ENCODE data around the gene ARRDC3.

Gene ARRDC3

DNA sequence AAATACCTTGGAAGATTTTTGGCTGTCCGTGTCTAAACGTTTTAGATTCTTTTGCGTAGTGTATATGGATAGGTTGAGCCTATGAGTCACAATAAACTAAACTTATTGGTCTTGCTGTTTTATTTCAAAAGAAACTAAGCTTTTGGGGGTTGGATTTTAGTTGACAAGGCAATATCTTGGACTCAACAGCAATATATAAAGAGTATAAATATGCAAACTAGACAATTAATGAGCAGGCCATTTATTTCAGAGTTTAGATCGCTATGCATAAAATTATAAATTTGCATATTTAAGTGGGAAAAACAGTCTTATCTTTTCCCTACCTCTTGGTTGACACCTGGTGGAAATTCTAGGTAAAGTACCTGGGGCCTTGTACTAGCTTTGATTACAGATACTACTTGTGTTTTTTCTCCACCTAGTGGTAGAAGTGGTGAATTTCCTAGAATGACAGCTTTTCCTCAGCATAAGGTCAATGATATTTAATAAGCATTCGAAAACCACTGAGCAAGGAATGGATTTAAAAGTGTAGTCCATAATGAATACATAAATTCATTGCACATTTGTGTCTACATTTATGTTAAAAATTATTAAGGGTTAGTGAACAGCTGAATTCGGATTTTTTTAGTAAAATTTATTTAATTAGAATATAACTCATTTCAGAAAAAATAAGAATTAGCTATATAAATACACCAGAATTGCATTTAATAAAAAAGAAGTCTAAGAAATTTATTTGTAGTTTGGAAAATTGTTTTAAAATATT lies 1.7 kb upstream of the ARRDC3 start:
- no peak for DNase-seq (ENCODE audit: low read depth in 3 of 3)

DNA sequence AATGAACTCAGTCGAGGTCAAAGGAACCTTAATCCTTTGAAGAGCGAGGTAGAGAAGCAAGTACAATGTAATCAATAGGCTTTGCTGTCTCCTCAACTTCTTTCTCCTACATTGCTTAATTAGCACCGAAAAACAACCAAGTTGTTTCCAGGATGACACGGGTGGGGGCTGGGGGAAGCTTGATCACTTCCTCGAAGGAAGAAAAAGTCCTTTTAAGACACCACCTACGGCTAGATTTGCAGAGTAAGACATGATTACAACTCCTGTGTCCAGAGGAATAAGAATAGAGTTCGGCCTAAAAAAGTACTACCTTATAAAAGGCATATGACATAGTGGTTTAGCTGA lies 811 bp upstream of the ARRDC3 start:
- DNase-seq (ENCODE audit: low read depth in 3 of 3), result no peak

DNA sequence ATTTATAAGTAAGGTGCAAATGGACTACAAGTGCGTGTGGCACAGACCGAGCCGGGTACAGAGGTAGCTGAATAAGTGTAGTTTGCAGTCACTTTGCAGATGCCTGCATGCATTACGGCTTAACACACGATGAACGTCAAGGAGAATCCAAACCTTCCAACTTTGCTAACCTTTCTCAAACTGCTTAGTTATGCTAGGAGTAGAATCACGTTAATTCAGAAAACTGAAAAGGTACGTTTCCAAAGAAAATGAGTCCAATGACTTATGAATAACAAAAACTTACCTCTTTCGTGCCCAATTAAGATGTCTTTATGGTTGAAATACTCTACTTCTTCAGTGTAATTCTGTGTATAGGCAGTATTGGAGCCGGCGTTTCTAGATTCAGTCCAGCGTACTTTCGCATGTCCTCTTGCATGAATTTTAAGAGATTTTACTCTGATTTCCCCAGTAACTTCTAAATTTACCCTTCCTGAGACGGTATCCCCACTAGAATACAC lies 539 bp downstream of the ARRDC3 start:
- no peak for DNase-seq (ENCODE audit: low read depth in 3 of 3)

DNA sequence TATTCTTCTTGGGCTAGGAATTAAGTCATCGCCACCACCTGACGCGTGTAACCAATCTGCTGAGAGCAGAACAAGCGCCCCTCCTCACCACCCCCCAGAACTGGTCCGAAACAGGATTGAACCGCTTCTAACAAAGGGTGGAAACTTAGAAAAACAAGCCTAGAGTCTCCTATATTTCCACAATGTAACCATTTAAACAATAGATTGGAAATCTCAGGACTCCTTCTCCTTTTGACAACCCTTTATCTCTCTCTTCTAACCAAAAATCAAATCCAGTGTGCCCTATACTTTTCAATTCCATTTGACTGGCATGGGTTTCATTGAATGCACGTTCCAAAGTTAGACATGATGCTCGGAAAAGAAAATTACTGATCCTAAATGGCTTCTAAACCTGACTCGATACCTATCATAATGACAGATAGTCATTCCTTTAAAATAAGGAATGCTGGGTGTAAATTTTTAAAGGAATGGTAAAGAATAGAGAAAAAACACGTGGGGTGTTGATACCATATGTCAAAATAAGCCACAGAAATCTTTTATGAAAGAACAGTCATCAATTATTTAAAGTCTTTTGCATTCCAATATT lies 1.2 kb downstream of the ARRDC3 start:
- DNase-seq (ENCODE audit: low read depth in 3 of 3), result peak in 2 of 3 experiments; percentile 33 to 41

DNA sequence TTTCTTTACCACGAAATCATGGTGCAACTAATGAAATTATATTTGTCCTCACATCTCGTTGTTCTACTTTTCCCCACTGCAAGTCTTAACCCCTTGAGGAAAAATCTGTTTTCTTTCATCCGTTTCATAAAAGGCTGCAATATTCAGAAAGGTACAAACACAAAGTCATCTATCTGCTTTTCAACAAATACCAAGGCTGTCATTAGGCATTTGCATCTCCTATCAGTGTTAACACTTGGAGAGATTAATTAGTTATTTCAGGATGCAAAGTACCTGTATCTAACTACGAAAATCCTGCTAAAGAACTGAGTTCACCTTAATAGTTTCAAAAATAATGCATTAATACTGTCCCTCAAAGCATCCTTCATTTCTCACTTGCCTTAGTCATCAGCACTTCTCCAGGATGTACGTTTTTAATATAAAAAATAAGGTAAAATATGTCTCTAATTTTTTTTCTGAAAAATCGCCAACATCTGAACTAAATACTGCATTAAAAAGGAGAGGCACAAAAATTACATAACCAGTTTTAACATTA lies 1.8 kb downstream of the ARRDC3 start:
- DNase-seq (ENCODE audit: low read depth in 3 of 3), result no peak

DNA sequence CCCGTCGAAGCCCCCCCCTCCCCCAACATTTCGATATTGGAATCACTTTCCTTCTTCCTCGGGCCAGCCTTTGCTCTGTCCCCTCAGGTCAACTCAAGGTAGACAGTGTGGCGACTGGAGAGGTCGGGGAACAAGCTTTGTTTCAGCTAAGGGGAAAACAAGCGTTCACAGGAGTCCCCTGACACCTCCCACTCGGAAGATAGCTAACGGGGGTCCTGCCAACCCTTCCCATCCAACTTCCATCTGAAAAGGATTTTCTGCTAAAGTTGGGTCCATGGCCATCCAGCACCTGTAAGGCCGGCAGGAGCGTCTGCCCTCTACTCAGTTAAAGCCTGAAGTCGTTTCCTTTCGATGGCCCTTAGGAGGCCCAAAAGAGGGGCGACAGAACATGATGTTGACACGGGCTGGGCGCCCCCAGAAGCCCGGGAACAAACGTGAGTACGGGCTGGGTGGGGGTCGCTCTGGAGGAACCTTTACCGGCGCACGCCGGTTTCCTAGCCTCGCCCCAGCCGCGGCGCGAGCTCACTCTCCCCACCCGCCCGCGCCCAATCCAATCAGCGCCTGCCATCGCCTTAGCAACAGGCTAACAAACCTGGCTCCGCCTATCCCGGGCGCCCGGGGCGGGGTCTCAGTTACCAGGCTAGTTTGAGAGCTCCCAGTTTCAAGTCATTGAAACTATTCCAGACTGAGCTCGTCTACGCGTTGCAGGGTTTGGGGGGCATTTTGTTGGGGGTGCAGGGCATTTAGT lies 2.5 kb downstream of the ARRDC3 start:
- peak; percentile 96 to 97 (median 97) for DNase-seq (ENCODE audit: low read depth in 3 of 3)

DNA sequence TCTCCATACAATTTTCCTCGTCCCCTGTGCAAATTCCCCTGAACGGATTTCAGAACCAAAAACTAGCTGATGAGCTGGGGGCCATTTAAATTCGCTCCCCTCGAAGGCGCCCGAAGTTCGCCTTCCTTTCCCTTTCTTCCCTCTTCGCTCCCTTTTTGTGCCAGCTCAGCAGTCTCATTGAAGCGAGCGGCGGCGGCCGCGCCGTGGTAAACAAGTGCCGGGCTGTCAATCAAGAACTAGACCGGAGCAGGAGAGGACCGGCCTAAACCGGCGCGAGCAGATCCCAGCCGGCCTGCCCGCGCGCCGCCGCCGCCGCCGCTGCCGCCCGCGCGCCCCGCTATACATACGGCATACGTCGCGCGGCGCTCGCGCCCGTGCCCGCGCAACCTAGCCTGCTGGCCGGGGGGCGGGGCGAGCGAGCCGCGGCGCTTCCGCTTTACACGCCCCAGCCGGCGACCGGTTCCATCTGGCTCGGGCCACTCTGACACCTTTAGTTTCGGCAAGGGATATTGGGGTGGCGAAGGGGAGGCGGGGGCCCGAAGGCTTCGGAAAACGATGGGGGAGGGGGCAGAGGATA lies 3.1 kb downstream of the ARRDC3 start:
- DNase-seq (ENCODE audit: low read depth in 3 of 3), result peak; percentile 87 to 90 (median 88)

DNA sequence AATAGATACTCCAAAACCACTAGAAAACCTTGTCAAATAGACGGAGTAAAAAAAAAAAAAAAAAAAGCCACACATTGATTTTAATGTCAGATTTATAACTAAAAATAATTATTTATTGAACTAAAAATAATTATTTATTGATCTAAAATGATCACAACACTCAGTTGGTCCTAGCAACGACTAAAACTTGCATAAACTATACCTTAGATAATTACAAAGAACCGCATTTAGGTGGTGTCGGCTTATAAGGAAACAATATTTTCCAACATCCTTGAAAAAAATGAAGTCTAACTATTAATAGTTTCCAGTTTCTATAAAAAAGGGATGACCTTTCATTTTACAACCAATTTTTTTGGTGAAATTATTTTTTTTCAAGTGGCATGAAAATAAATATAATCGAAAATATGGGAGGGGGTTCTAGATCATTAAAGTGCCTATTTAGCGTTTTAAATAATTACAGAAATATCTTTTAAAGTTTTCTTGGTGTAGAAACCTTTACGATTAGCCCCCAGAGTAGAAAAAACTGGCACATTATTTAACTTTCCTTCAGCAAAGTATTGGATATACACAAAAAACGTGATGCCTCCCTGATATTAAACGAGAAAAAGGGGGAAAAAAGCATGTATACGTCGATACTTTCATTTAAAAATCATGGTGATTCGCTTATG lies 3.7 kb downstream of the ARRDC3 start:
- DNase-seq (ENCODE audit: low read depth in 3 of 3), result no peak

DNA sequence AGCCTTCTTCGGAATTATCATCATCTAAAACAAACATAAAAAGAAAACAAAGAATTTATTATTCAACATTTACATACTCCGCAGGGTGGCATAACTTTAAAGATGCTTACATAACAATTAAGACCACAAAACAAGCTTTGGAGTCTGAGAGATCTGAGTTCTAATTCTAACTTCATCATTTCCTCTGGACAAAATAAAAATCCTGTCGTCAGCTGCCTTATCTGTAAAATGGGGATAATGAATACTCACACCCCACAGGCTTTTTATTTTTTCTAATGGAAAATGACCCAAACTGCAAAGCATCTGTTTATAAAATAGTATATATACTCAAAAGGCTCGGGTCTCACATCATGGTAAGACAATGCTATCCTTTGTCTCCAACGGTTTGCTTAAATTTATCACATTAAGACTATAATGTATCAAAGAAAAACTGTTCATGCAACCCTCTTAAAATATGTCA lies 4.3 kb downstream of the ARRDC3 start:
- DNase-seq (ENCODE audit: low read depth in 3 of 3), result no peak

DNA sequence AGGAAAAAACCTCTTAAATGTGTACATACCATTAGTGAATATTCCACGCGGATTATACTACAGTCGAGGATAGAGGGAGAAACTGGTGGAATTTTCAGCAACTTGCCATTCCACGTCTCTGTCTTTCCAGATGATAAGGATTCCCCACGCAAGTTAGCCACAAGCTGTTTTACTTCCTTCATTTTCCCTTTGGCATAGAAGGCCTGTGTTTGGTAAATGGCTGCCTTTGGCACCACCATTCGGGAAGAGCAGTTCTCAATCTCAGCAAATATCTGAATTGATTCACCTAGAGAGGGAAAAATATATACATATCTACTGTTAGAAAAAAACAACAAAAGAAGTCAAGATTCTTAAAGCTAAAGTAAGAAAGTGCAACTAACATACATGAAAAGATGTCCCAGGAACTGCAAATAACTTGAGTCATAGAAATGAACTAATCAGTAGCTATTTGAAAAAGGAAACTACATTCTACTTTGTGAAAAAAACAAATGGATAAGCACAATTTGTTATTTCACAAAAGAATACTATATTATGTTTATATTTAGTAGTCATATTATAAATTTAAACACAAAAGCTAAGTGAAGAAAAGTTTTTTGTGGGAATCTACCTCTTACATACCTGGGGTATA lies 8.1 kb downstream of the ARRDC3 start:
- DNase-seq (ENCODE audit: low read depth in 3 of 3), result no peak

DNA sequence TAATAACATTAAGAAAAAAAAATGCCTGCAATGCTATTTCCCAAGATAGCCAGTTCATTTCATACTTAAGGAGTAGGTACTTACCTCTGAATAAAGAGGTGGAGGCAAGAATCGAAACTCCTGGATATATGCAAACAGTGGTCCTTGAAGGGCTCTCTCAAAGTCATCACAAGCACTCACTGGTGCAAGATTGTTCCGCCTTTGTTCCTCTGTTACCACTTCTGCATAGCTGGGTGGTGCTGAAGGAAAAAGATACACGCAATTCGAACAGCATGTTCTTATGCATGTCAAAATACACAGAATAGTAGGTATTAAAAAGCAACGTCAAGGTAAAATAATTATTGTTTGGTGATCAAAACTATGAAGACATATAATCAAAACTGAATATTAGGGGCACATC lies 9.5 kb downstream of the ARRDC3 start:
- no peak for DNase-seq (ENCODE audit: low read depth in 3 of 3)

DNA sequence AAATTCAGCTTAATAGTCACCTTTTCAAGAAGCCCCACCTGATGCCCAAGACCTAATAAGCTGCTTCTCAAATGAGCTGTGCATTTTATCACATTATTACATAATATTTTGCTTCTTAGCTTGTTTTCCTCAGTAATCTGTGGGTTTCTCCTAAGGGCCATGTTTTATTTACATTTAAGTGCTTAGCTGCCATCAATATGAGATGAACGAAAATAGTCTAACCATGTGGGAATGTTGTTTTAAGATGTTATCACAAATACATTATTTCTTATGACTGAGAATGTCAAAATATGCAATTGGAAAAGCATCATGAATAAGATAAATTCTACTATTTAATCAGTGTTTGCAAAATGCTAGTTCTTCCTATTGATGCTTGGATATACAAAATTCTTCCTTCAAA lies 10.1 kb downstream of the ARRDC3 start:
- DNase-seq (ENCODE audit: low read depth in 3 of 3), result no peak

DNA sequence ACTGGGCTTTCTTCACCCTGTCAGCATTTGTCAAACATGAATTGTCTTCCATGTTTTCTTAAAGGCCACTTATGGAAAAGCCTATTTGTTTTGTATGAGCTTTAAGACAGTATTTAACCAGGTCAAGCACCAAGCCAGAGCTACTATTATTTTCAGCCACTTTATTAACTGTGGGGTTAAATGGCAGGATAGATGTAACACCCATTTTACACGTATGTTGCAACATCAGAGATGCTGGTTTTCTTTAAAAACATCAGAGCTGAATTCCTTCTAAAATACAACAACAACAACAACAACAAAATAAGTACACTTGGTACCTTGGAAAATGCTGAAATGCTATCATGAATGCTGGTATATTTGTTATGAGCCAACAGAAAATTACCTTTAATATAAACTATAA lies 13.6 kb downstream of the ARRDC3 start:
- DNase-seq (ENCODE audit: low read depth in 3 of 3), result no peak

DNA sequence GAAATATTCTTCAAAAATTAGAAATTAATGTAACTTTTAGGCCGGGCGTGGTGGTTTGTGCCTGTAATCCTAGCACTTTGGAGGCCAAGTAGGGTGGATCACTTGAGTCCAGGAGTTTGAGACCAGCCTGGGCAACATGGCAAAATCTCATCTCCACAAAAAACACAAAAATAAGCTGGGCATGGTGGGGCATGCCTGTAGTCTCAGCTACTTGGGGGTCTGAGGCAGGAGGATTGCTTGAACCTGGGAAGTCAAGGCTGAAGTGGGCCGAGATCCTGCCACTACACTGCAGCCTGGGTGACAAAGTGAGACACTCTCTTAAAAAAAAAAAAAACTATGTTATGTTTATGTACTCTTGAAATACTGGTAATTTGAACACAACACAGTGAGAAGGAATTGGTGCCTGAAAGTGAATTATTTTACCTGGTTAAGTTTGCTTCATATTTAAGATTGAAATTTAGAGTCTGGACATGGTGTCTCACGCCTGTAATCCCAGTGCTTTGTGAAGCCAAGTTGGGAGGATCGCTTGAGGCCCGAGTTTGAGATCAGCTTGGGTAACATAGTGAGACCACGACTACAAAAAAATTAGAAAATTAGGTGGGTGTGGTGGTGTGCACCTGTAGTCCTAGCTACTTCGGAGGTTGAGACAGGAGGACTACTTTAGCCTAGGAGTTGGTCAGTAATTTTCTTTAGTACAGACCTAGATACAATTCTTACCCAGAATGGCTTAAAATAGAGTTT lies 15.0 kb downstream of the ARRDC3 start:
- no peak for DNase-seq (ENCODE audit: low read depth in 3 of 3)

DNA sequence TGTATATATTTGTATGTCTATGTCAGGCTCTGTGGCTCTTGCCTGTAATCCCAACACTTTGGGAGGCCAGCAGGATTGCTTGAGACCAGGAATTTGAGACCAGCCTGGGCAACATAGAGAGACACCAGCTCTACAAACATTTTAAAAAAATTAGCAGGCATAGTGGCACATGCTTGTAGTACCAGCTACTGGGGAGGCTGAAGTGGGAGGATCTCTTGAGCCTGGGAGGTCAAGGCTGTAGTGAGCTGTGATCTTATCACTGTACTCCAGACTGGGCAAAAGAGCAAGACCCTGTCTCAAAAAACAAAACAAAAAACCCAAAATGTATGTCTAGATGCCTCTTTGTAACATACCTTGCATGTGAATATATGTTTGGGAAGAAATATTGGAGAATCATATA lies 15.8 kb downstream of the ARRDC3 start:
- no peak for DNase-seq (ENCODE audit: low read depth in 3 of 3)

DNA sequence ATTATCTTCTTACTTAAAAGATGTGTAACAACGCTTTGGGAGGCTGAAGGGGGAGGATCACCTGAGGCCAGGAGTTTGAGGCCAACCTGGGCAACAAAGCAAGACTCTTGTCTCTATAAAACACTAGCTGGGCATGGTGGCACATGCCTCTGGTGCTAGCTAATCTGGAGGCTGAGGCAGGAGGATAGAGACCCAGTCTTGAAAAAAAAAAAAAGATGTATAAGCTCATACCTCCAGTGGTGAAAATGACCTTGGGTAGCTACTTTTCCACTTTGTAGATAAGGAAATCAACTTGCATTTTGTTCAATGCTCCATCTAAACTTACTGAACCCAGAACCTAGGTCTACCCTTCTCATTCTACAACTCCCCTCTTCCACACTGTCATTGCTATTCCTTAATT lies 16.6 kb downstream of the ARRDC3 start:
- no peak for DNase-seq (ENCODE audit: low read depth in 3 of 3)

DNA sequence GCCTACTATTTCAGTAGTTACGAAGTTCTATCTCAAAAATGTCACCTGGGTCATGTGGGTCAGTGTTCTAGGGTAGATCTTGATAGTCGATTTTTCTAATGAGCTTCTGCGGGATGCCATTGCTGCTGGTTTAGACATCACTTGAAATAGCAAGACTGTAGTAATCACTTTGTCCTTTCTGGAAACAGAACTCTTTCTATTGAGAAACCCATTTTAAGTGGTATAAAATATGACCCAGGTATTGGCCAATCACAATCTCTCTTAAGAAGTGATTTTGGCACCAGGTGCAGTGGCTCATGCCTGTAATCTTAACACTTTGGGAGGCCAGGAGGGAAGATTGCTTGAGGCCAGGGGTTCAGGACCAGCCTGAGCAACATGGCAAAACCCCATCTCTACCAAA lies 17.6 kb downstream of the ARRDC3 start:
- DNase-seq (ENCODE audit: low read depth in 3 of 3), result no peak

DNA sequence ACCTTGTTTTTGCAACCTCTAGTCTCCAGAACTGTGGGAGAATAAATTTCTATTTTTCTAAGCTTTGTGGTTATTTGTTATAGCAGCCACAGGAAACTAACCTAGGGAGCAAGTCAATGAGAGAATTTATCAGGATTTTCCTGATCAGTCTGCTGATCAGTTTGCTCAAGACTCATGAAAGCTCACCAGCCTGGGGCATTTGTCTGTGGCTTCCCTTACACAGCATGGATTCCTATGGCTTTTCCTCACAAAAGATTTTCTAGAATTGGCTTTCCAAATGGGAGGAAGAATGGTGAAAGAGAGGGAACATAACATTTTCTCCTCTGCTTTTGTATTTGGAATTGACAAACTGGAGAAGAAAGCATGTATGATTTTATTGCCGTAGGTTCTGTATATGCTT lies 20.2 kb downstream of the ARRDC3 start:
- DNase-seq (ENCODE audit: low read depth in 3 of 3), result no peak

DNA sequence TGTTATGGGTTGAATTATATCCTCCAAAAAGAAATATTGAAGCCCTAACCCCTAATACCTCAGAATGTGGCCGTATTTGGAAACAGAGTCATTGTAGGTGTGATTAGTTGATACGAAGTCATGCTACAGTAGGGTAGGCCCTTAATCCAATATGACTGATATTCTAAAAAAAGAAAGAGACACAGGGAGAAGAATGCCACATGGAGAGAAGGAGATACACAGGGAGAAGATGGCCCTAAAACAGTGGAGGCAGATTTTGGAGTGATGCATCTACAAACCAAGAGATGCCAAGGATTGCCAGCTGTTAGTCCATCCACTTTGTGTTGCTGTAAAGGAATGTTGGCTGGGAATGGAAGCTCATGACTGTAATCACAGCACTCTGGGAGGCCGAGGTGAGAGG lies 21.3 kb downstream of the ARRDC3 start:
- DNase-seq (ENCODE audit: low read depth in 3 of 3), result no peak

DNA sequence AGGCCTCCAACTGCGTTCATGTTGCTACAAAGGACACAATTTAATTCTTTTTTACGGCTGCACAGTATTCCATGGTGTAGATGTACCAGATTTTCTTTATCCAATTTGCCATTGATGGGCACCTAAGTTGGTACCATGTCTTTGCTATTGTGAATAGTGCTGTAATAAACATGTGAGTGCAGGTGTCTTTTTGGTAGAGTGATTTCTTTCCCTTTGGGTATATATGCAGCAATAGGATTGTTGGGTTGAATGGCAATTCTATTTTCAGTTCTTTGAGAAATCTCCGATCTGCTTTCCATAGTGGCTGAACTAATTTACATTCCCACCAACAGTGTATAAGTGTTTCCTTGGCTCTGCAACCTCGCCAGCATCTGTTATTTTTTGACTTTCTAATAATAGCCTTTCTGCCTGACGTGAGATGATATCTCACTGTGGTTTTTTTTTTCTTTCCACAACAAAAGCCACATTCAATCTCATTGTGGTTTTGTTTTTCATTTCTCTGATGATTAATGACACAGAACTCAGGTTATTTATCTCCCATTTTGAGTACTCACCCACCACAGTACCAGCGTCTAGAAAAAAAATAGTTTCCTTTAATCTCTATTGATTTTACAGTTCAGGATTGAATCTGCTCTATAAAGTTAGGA lies 21.9 kb downstream of the ARRDC3 start:
- DNase-seq (ENCODE audit: low read depth in 3 of 3), result no peak

Measured in stimulated activated CD4-positive, alpha-beta T cell treated with anti-CD3 and anti-CD28 coated beads, TNF-alpha, amount 100 ng/mL, for 4 hours (primary cell).